ENCODE data around the gene TBCK.

DNA sequence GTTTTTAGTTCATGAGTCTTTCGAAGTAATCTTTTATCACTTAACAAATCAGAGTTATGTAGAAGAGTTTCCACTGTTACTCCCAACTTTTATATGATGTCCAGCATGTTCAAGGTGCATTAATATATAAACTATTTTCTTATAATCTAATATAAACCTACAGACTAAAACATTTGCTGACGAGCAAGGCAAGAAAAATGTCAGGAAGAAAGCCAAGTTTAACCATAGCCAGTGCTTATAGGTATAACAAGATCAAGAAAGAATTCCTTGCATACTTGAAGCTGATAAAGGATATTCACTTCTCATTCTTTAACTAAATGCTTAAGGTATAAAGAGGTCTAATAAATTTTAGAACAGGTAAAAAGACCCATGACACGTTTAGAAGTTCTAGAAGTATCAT lies 253.0 kb downstream of the TBCK start:
- TF ChIP-seq TAF1 (IDR thresholded peaks at IDR 0.05; ENCODE audit: low read depth, low read length) (no peak), POLR2AphosphoS5 (IDR thresholded peaks at IDR 0.05; ENCODE audit: low read depth, low read length) (no peak), POLR2A (IDR thresholded peaks at IDR 0.05; ENCODE audit: low read depth, low read length) (no peak), SPI1 (IDR thresholded peaks at IDR 0.05; ENCODE audit: low read depth, low read length) (no peak), PAX5 (IDR thresholded peaks at IDR 0.05; ENCODE audit: insufficient read depth, low read length, severe bottlenecking) (no peak)
